ENCODE results near the gene AP4S1.
"Not testable (repeated sequence)": the region's sequence is repeated elsewhere in the genome, so short reads cannot be mapped to it uniquely, and the experiment has no call there.

AP4S1 gene

GRCh38 chr14:31000629-31001338 lies 24.7 kb upstream of the AP4S1 start:
- Histone ChIP-seq H3K27ac (no peak overlapping the region), H3K36me3 (replicated peaks) (peaks cover 3% of the 10 kb centered on the region), H3K27me3 (replicated peaks) (no peaks in the 10 kb centered on the region), H3K4me3 (ENCODE audit: low read depth, low read length) (no peak overlapping the region)
- no peak for DNase-seq
- no peak for TF ChIP-seq CTCF (IDR thresholded peaks at IDR 0.05; ENCODE audit: low read depth, low read length, missing control alignments)
- in situ Hi-C loops (cut with HindIII; ENCODE audit: low pct_ligation_motif_present, low sequenced_read_pairs): no loop called here

GRCh38 chr14:31001339-31001658 lies 24.1 kb upstream of the AP4S1 start:
- peaks cover 3% of the 10 kb centered on the region for H3K36me3 ChIP-seq (replicated peaks)
- H3K27me3 ChIP-seq (replicated peaks): no peaks in the 10 kb centered on the region
- no peak for TF ChIP-seq CTCF (IDR thresholded peaks at IDR 0.05; ENCODE audit: low read depth, low read length, missing control alignments)
- no peak overlapping the region for H3K27ac ChIP-seq
- H3K4me3 ChIP-seq (ENCODE audit: low read depth, low read length): no peak overlapping the region
- in situ Hi-C loops (cut with HindIII; ENCODE audit: low pct_ligation_motif_present, low sequenced_read_pairs): no loop called here
- no peak for DNase-seq

GRCh38 chr14:31003284-31003683 lies 22.2 kb upstream of the AP4S1 start:
- TF ChIP-seq CTCF (IDR thresholded peaks at IDR 0.05; ENCODE audit: low read depth, low read length, missing control alignments): no peak
- in situ Hi-C loops (cut with HindIII; ENCODE audit: low pct_ligation_motif_present, low sequenced_read_pairs): no loop called here
- H3K27ac ChIP-seq: no peak overlapping the region
- peaks cover 3% of the 10 kb centered on the region for H3K36me3 ChIP-seq (replicated peaks)
- no peak for DNase-seq
- H3K4me3 ChIP-seq (ENCODE audit: low read depth, low read length): no peak overlapping the region
- H3K27me3 ChIP-seq (replicated peaks): no peaks in the 10 kb centered on the region

GRCh38 chr14:31004007-31004406 lies 21.4 kb upstream of the AP4S1 start:
- H3K27me3 ChIP-seq (replicated peaks); H3K36me3 ChIP-seq (replicated peaks); H3K27ac ChIP-seq; DNase-seq; H3K4me3 ChIP-seq (ENCODE audit: low read depth, low read length); in situ Hi-C loops (cut with HindIII; ENCODE audit: low pct_ligation_motif_present, low sequenced_read_pairs): not testable (repeated sequence)

GRCh38 chr14:31006703-31007102 lies 18.7 kb upstream of the AP4S1 start:
- no peak for DNase-seq
- no peaks in the 10 kb centered on the region for H3K27me3 ChIP-seq (replicated peaks)
- no peak for TF ChIP-seq CTCF (IDR thresholded peaks at IDR 0.05; ENCODE audit: low read depth, low read length, missing control alignments)
- in situ Hi-C loops (cut with HindIII; ENCODE audit: low pct_ligation_motif_present, low sequenced_read_pairs): no loop called here
- peaks cover 3% of the 10 kb centered on the region for H3K36me3 ChIP-seq (replicated peaks)
- H3K4me3 ChIP-seq (ENCODE audit: low read depth, low read length): no peak overlapping the region
- no peak overlapping the region for H3K27ac ChIP-seq

GRCh38 chr14:31009836-31010574 lies 15.4 kb upstream of the AP4S1 start:
- in situ Hi-C loops (cut with HindIII; ENCODE audit: low pct_ligation_motif_present, low sequenced_read_pairs): no loop called here
- DNase-seq: no peak
- no peak overlapping the region for H3K27ac ChIP-seq
- no peak for TF ChIP-seq CTCF (IDR thresholded peaks at IDR 0.05; ENCODE audit: low read depth, low read length, missing control alignments)
- no peaks in the 10 kb centered on the region for H3K36me3 ChIP-seq (replicated peaks)
- no peaks in the 10 kb centered on the region for H3K27me3 ChIP-seq (replicated peaks)
- H3K4me3 ChIP-seq (ENCODE audit: low read depth, low read length): no peak overlapping the region
